HCT116 (cell line): ENCODE data around the gene BLACAT1. TPM values are rescaled to one million over a fixed set of nuclear protein-coding genes. Genes with fewer than 3 reads are reported as not detected.

Source experiments
- ATAC-seq: fragments of 200-7000 bp; cut with Tn5 transposase; 2 replicates; pipeline ENCODE4 v1.9.1; 2020; ENCODE audit warnings: mild to moderate bottlenecking, moderate library complexity
- BruUV-seq: library from RNA; stranded (reverse); fragments of 400-500 nt; replicated peaks from 2 replicates; lab custom pipeline; 2021; lab: Mats Ljungman, UMichigan
- CTCF ChIA-PET: fragments of 300-600 bp; sonication (Branson Sonifier 250); formaldehyde crosslinking; loops from one replicate; lab custom pipeline; 2021; ENCODE audit warnings: antibody characterized with exemption; lab: Charles Lee
- POLR2A ChIA-PET: fragments of 300-600, 350-600 bp; sonication (Branson Sonifier 250); formaldehyde crosslinking; loops from one replicate; lab custom pipeline; 2021; ENCODE audit warnings: antibody characterized with exemption; lab: Charles Lee
- RAD21 ChIA-PET, 2 experiments: fragments of 300-600 bp; sonication (Branson Sonifier 250); formaldehyde crosslinking; loops; one replicate each; lab custom pipeline; 2023; ENCODE audit warnings: low total read pairs in 2 of 2; ENCODE audit not compliant: uncharacterized antibody in 2 of 2, unreplicated experiment in 2 of 2, low non-redundant PET in 1 of 2; lab: Charles Lee
- DNase-seq: peaks from one replicate; pipeline ENCODE4 v3.0.0-alpha.2; 2010; ENCODE audit warnings: low read depth, low spot score
- H2AFZ ChIP-seq: fragments of 200-600 bp; shearing (Covaris generic), sonication (generic); 2 replicates; pipeline ENCODE4 v1.6.1; 2017; ENCODE audit warnings: low read depth, mixed run types, mixed read lengths, antibody characterized with exemption, low read length; ENCODE audit not compliant: poor library complexity, severe bottlenecking
- H3K27ac ChIP-seq: 2 replicates; pipeline ENCODE4 v1.5.1; 2012; ENCODE audit warnings: low read depth, low read length
- H3K27me3 ChIP-seq: fragments of 200-600 bp; sonication (generic); 2 replicates; pipeline ENCODE4 v1.6.1; 2016; ENCODE audit warnings: mixed run types, low read length, mixed read lengths; ENCODE audit not compliant: insufficient read depth
- H3K36me3 ChIP-seq, 2 experiments: fragments of 200-500 bp in 1 of 2; fragments of 200-600 bp in 1 of 2; sonication (Bioruptor generic) in 1 of 2; sonication (generic) in 1 of 2; 2 replicates each; pipeline versions ENCODE4 v1.5.1 to v1.6.1; 2014 to 2016; ENCODE audit warnings: low read length in 2 of 2, inconsistent platforms in 1 of 2, mixed read lengths in 1 of 2, mixed run types in 1 of 2; ENCODE audit not compliant: insufficient read depth in 2 of 2, control insufficient read depth in 1 of 2
- H3K4me1 ChIP-seq, 2 experiments: fragments of 200-600 bp in 1 of 2; sonication (generic) in 1 of 2; 2 replicates each; pipeline versions ENCODE4 v1.5.1 to v1.6.1; 2012 to 2017; ENCODE audit warnings: low read length in 2 of 2, inconsistent platforms in 1 of 2, mild to moderate bottlenecking in 1 of 2, mixed read lengths in 1 of 2, mixed run types in 1 of 2, moderate library complexity in 1 of 2; ENCODE audit not compliant: insufficient read depth in 2 of 2, control insufficient read depth in 1 of 2
- H3K4me2 ChIP-seq: fragments of 200-600 bp; sonication (generic); 2 replicates; pipeline ENCODE4 v1.6.1; 2017; ENCODE audit warnings: mixed run types, low read length, mixed read lengths
- H3K4me3 ChIP-seq, 2 experiments: fragments of 200-600 bp in 1 of 2; sonication (generic) in 1 of 2; replicated peaks in 1 of 2; 2 replicates each; pipeline ENCODE4 v1.5.1; 2011 to 2016; ENCODE audit warnings: low read length in 2 of 2, control low read depth in 1 of 2, low read depth in 1 of 2, mild to moderate bottlenecking in 1 of 2, mixed read lengths in 1 of 2, mixed run types in 1 of 2
- H3K79me2 ChIP-seq: fragments of 200-600 bp; sonication (generic); 2 replicates; pipeline ENCODE4 v1.6.1; 2017; ENCODE audit warnings: mild to moderate bottlenecking, mixed run types, low read length, moderate library complexity, mixed read lengths; ENCODE audit not compliant: insufficient read depth
- H3K9ac ChIP-seq: fragments of 200-600 bp; sonication (generic); 2 replicates; pipeline ENCODE4 v1.6.1; 2016; ENCODE audit warnings: low read length, mixed read lengths
- H3K9me2 ChIP-seq: fragments of 200-600 bp; sonication (generic), shearing (Covaris generic); 2 replicates; pipeline ENCODE4 v1.6.1; 2017; ENCODE audit warnings: mixed run types, mild to moderate bottlenecking, moderate library complexity; ENCODE audit not compliant: insufficient read depth
- H3K9me3 ChIP-seq, 2 experiments: fragments of 200-500 bp in 1 of 2; fragments of 200-600 bp in 1 of 2; sonication (Bioruptor generic) in 1 of 2; sonication (generic) in 1 of 2; 2 replicates each; pipeline ENCODE4 v1.6.1; 2014 to 2017; ENCODE audit warnings: low read length in 2 of 2, mixed read lengths in 2 of 2, inconsistent platforms in 1 of 2, low read depth in 1 of 2, mild to moderate bottlenecking in 1 of 2, mixed run types in 1 of 2, moderate library complexity in 1 of 2; ENCODE audit not compliant: control insufficient read depth in 1 of 2, insufficient read depth in 1 of 2
- H4K20me1 ChIP-seq: fragments of 200-600 bp; sonication (generic), shearing (Covaris generic); 2 replicates; pipeline ENCODE4 v1.6.1; 2017; ENCODE audit warnings: mixed run types, mild to moderate bottlenecking, moderate library complexity; ENCODE audit not compliant: insufficient read depth
- CEBPB ChIP-seq: IDR thresholded peaks from 2 replicates; pipeline ENCODE4 v1.6.1; 2012; ENCODE audit warnings: low read depth
- EGR1 ChIP-seq: IDR thresholded peaks from 2 replicates; pipeline ENCODE4 v1.6.1; 2012; ENCODE audit warnings: low read depth
- ELF1 ChIP-seq: IDR thresholded peaks from 2 replicates; pipeline ENCODE4 v1.6.1; 2012; ENCODE audit warnings: low read depth, borderline replicate concordance
- EZH2phosphoT487 ChIP-seq: fragments of 200-600 bp; IDR thresholded peaks from 2 replicates; pipeline ENCODE4 v1.6.1; 2018; ENCODE audit warnings: antibody characterized with exemption, borderline replicate concordance
- FOSL1 ChIP-seq: IDR thresholded peaks from 2 replicates; pipeline ENCODE4 v1.6.1; 2012; ENCODE audit warnings: low read depth
- POLR2A ChIP-seq: IDR thresholded peaks from 2 replicates; pipeline ENCODE4 v1.7.0; 2011; ENCODE audit warnings: borderline replicate concordance; ENCODE audit not compliant: insufficient read depth, insufficient read length; ENCODE audit errors: extremely low read depth
- POLR2AphosphoS5 ChIP-seq: IDR thresholded peaks from 2 replicates; pipeline ENCODE4 v1.6.1; 2011; ENCODE audit warnings: mild to moderate bottlenecking, low read depth, low read length, moderate library complexity
- RAD21 ChIP-seq: IDR thresholded peaks from 2 replicates; pipeline ENCODE4 v1.6.1; 2012; ENCODE audit warnings: low read depth, mild to moderate bottlenecking
- SIN3A ChIP-seq: IDR thresholded peaks from 2 replicates; pipeline ENCODE4 v1.6.1; 2012; ENCODE audit warnings: low read depth
- TCF7L2 ChIP-seq: IDR thresholded peaks from 2 replicates; pipeline ENCODE4 v1.7.0; 2011; ENCODE audit warnings: borderline replicate concordance, inconsistent platforms; ENCODE audit not compliant: insufficient read depth, insufficient read length; ENCODE audit errors: extremely low read depth
- YY1 ChIP-seq: IDR thresholded peaks from 2 replicates; pipeline ENCODE4 v1.6.1; 2011; ENCODE audit warnings: low read length, low read depth, moderate library complexity, mild to moderate bottlenecking; ENCODE audit not compliant: insufficient replicate concordance; ENCODE audit errors: extremely low read depth
- ZBTB33 ChIP-seq: IDR thresholded peaks from 2 replicates; pipeline ENCODE4 v1.6.1; 2011; ENCODE audit warnings: mild to moderate bottlenecking, low read length, moderate library complexity; ENCODE audit not compliant: insufficient replicate concordance; ENCODE audit errors: extremely low read depth
- ZNF274 ChIP-seq: fragments of 200-500 bp; sonication (Bioruptor generic); IDR thresholded peaks from 2 replicates; pipeline ENCODE4 v1.6.1; 2014; ENCODE audit warnings: mild to moderate bottlenecking, low read depth, low read length, inconsistent platforms
- intact Hi-C: fragments of 100-400 bp; cut with micrococcal nuclease; formaldehyde crosslinking; loops from 2 replicates; pipeline ENCODE4 v1.10.0; 2022
- total RNA-seq: library from RNA; stranded (reverse); gene quantifications from one replicate; pipeline ENCODE4 v1.2.1, GENCODE V29; 2021; ENCODE audit not compliant: unreplicated experiment
- TF ChIP-seq, protein P1 (sequence below): IDR thresholded peaks from 2 replicates; pipeline ENCODE4 v1.6.1; 2012
- TF ChIP-seq, protein P2 (sequence below): IDR thresholded peaks from 2 replicates; pipeline ENCODE4 v1.6.1; 2012; ENCODE audit warnings: low read depth
- TF ChIP-seq, protein P3 (sequence below): IDR thresholded peaks from 2 replicates; pipeline ENCODE4 v1.6.1; 2012

BLACAT1 gene
- total RNA-seq, 1 experiment from 2014 or later = 3.9 TPM

GRCh38 chr1:205445646-205445935 is 10.3 kb downstream of the BLACAT1 start:
- no peak for DNase-seq
- Histone ChIP-seq H3K4me2 (no peak overlapping the region), H3K27ac (no peak overlapping the region), H3K9me2 (no peaks in the 10 kb centered on the region), H3K9ac (no peak overlapping the region), H2AFZ (no peak overlapping the region), H3K9me3 (no peaks in the 10 kb centered on the region), H3K36me3 (peaks cover 0 to 8% of the 10 kb centered on the region in 2 experiments; a peak in 1 of 4 replicates), H3K4me1 (peaks cover 66 to 97% of the 10 kb centered on the region in 2 experiments), H3K79me2 (peaks cover 29% of the 10 kb centered on the region)
- no peak for ATAC-seq
- no TSS peak for BruUV-seq
- ChIA-PET POLR2A (no interaction called here), CTCF (interaction anchor here (1.2 kb wide), 1 partner anchor 15 kb away, joined by 6 read pairs; no protein-coding TSS in a partner anchor), RAD21 (no interaction called here)
- intact Hi-C loops = no loop called here
- no peak for TF ChIP-seq EZH2phosphoT487
- TF ChIP-seq ELF1 = no peak
- no peak for TF ChIP-seq FOSL1
- TF ChIP-seq, protein P1, sequence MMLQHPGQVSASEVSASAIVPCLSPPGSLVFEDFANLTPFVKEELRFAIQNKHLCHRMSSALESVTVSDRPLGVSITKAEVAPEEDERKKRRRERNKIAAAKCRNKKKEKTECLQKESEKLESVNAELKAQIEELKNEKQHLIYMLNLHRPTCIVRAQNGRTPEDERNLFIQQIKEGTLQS = no peak
- no peak for TF ChIP-seq EGR1
- no peak for TF ChIP-seq ZBTB33
- no peak for TF ChIP-seq RAD21
- TF ChIP-seq POLR2AphosphoS5 = no peak
- no peak for TF ChIP-seq POLR2A
- TF ChIP-seq, protein P2, sequence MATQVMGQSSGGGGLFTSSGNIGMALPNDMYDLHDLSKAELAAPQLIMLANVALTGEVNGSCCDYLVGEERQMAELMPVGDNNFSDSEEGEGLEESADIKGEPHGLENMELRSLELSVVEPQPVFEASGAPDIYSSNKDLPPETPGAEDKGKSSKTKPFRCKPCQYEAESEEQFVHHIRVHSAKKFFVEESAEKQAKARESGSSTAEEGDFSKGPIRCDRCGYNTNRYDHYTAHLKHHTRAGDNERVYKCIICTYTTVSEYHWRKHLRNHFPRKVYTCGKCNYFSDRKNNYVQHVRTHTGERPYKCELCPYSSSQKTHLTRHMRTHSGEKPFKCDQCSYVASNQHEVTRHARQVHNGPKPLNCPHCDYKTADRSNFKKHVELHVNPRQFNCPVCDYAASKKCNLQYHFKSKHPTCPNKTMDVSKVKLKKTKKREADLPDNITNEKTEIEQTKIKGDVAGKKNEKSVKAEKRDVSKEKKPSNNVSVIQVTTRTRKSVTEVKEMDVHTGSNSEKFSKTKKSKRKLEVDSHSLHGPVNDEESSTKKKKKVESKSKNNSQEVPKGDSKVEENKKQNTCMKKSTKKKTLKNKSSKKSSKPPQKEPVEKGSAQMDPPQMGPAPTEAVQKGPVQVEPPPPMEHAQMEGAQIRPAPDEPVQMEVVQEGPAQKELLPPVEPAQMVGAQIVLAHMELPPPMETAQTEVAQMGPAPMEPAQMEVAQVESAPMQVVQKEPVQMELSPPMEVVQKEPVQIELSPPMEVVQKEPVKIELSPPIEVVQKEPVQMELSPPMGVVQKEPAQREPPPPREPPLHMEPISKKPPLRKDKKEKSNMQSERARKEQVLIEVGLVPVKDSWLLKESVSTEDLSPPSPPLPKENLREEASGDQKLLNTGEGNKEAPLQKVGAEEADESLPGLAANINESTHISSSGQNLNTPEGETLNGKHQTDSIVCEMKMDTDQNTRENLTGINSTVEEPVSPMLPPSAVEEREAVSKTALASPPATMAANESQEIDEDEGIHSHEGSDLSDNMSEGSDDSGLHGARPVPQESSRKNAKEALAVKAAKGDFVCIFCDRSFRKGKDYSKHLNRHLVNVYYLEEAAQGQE = no peak
- TF ChIP-seq CEBPB = no peak
- TF ChIP-seq SIN3A = no peak
- no peak for TF ChIP-seq TCF7L2
- TF ChIP-seq YY1 = no peak
- TF ChIP-seq ZNF274 = no peak
- TF ChIP-seq, protein P3, sequence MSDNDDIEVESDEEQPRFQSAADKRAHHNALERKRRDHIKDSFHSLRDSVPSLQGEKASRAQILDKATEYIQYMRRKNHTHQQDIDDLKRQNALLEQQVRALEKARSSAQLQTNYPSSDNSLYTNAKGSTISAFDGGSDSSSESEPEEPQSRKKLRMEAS = no peak
- TF ChIP-seq, all 23 proteins: peak for 0
- H4K20me1 ChIP-seq = no peaks in the 10 kb centered on the region
- H3K4me3 ChIP-seq = no peak overlapping the region
- H3K27me3 ChIP-seq = no peaks in the 10 kb centered on the region
